Femur (tissue), 1 donor: ENCODE data around the gene INTU.

ENCODE experiments used
- DNase-seq: peaks from one replicate; pipeline ENCODE4 v3.0.0-alpha.2; 2017

The INTU gene

DNA sequence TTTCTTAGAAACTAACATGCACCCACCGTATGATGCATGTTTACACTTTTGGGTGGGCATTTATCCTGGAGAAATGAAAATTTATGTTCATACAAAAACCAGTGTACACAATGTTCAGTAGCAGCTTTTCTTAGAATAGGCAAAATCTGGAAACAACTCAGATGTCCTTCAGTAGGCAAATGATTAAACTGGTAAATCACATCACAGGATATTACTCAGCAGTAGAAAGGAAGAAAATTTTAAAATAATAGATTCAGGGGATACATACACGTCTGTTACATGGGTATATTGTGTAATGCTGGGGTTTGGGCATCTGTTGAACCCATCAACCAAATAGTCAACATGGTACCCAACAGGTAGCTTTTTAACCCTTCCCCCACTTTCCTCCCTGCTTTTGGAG is 124.1 kb downstream of the INTU start:
- DNase-seq = no peak

DNA sequence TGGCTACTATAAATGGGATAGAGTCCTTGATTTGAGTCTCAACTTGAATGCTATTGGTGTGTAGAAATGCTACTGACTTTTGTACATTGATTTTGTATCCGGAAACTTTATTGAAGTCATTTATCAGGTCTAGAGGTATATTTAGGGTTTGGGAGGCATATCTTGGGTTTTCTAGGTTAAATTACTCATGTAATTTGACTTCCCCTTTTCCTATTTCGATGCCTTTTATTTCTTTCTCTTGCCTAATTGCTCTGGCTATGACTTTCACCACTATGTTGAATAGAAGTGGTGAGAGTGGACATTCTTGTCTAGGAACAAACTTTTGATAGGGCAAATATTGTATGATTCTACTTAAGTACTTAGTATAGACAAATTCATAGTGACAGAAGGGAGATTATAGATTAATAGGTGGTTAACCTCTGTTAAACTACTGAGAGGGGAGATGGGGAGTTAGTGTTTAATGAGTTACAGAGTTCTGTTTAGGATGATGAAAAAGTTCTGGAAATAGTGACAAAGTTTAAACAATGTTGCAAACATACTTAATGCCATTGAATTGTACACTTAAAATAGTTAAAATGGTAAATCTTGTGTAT is 126.6 kb downstream of the INTU start:
- DNase-seq = no peak

DNA sequence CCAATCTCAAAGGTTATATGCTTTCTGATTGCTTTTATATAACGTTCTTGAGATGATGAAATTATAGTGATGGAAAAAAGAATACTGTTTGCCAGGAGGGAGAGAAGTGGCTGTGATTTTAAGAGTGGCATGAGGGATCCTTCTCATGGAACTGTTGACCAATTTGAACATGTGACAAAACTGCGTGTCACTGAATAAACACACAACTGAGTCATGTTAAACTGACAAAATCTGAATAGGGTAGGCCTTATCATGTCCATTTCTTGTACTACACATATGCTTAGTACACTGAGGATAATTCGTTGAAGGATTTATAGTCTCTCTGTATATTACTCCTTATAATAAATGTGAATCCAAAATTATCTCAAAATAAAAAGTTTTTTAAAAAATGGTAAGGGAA is 127.1 kb downstream of the INTU start:
- no peak for DNase-seq

DNA sequence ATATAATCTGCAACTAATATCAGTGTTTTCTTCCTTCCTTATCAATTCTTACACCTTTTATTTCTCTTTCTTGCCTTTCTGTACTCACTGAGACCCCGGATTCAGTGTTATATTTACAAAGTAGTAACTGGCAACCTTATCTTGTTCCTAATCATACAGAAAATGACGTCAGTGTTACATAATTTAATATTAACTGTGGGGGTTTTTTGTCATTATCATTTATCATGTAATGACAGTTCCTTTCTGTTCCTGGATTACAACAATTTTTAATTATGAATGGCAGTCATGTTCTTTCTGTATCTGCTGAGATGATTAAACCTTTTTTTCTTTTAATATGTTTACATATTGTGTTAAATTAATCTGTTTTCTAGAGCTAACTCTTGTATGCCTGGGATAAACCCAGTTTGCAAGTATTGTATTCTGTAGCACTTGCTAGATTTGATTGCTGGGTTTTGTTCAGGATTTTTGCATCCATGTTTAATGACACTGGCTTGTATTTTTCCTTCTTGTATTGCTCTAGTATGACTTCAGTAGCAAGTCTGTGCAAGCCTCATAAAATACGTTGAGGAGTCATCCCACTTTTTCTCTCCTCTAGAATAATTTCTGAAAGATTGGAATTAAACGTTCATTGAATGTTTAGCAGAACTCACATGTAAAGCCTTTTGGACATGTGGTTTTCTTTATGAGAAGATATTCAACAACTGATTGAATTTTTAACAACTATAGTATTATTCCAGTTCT is 138.9 kb downstream of the INTU start:
- no peak for DNase-seq

DNA sequence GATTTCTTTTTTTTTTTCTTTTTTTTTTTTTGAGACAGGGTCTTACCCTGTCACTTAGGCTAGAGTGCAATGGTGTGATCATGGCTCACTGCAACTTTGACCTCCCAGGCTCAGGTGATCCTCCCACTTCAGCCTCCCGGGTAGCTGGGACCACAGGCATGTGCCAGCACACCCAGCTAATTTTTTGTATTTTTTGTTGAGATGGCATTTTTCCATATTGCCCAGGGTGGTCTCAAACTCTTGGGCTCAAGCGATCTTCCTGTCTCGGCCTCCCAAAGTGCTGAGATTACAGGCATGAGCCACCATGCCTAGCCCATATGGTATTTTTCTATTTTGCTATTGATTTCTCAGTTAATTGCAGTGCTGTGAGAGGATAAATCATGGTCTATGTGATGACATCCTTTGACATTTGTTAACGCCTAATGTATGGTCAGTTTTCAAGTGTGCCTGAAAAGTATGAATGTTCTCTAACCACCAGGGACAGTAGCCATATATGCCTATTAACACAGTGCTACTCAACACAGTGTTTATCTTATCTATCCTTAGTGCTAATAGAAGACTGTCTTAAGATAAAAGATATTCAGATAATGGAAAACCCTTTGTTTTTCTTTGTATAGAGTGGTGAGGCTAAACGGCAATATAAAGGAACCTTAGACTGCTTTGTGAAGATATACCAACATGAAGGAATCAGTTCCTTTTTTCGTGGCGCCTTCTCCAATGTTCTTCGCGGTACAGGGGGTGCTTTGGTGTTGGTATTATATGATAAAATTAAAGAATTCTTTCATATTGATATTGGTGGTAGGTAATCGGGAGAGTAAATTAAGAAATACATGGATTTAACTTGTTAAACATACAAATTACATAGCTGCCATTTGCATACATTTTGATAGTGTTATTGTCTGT is 140.3 kb downstream of the INTU start:
- no peak for DNase-seq

DNA sequence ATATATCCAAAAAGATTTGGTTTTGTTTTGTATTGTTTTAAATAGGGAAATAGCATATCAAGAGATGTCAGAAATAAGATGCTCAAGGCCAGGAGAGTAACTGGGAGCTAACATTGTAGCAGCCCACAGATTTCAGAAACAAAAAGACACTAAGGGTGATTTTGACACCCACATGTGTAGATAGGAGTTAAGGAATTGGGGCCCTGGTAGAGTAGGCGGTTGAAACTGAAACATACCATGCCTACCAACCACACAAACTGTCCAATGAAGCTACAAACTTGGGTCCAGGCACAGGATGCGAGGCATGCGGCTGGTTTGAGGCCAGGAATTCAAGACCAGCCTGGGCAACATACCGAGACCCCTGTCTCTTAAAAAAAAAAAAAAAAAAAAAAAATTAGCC is 143.1 kb downstream of the INTU start:
- no peak for DNase-seq
